HUES48 (cell line): Measurements from ENCODE around the gene DNAH6.

Experiments
- H3K27ac ChIP-seq: one replicate; pipeline ENCODE4 v1.7.0; 2013; ENCODE audit warnings: low read depth, low read length, inconsistent platforms
- H3K27me3 ChIP-seq: 2 replicates; pipeline ENCODE4 v1.6.1; 2013; ENCODE audit warnings: mild to moderate bottlenecking, low read length; ENCODE audit not compliant: control insufficient read depth, insufficient read depth
- H3K36me3 ChIP-seq: 2 replicates; pipeline ENCODE4 v1.6.1; 2013; ENCODE audit warnings: low read length; ENCODE audit not compliant: control insufficient read depth, insufficient read depth
- H3K4me1 ChIP-seq: 2 replicates; pipeline ENCODE4 v1.6.1; 2013; ENCODE audit warnings: mild to moderate bottlenecking, low read length; ENCODE audit not compliant: control insufficient read depth, insufficient read depth
- H3K4me3 ChIP-seq: 2 replicates; pipeline ENCODE4 v1.5.1; 2013; ENCODE audit warnings: mild to moderate bottlenecking, low read depth, low read length
- H3K9ac ChIP-seq: 2 replicates; pipeline ENCODE4 v1.6.1; 2013; ENCODE audit warnings: mild to moderate bottlenecking, low read depth, low read length, moderate library complexity
- H3K9me3 ChIP-seq: 2 replicates; pipeline ENCODE4 v1.6.1; 2013; ENCODE audit warnings: low read length; ENCODE audit not compliant: control insufficient read depth, insufficient read depth

The DNAH6 gene

GRCh38 chr2:84697895-84698294 is 181.6 kb downstream of the DNAH6 start:
- H3K4me1 ChIP-seq, result no peaks in the 10 kb centered on the region
- H3K4me3 ChIP-seq, result no peak overlapping the region
- no peak overlapping the region for H3K27ac ChIP-seq
- no peaks in the 10 kb centered on the region for H3K36me3 ChIP-seq
- no peaks in the 10 kb centered on the region for H3K27me3 ChIP-seq
- no peak overlapping the region for H3K9ac ChIP-seq
- peaks cover 1% of the 10 kb centered on the region for H3K9me3 ChIP-seq

DNA sequence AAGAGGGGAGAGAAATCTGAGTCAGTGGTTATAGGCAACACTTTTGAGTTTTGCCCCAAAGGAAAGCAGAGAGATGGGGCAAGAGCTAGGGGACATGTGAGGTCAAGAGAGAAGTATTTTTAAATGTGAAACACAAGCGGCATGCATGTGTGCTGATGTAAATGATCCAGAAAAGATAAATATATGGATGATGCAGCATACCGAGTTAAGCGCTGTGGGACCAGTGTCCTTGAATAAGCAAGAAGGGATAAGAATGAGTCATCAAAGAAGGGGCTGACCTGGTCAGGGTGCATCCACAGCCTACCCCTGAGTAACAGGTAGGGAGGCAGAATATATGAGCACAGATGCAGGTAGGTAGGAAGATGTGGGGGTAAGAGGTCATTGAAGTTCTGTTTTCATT is 183.7 kb downstream of the DNAH6 start:
- H3K4me1 ChIP-seq, result no peaks in the 10 kb centered on the region
- H3K36me3 ChIP-seq, result no peaks in the 10 kb centered on the region
- H3K9ac ChIP-seq, result no peak overlapping the region
- no peaks in the 10 kb centered on the region for H3K27me3 ChIP-seq
- H3K4me3 ChIP-seq, result no peak overlapping the region
- H3K27ac ChIP-seq, result no peak overlapping the region
- peaks cover 3% of the 10 kb centered on the region for H3K9me3 ChIP-seq

- Histone ChIP-seq H3K4me3 (no peak overlapping the region), H3K9me3 (peaks cover 3% of the 10 kb centered on the region), H3K27me3 (no peaks in the 10 kb centered on the region), H3K27ac (no peak overlapping the region), H3K4me1 (no peaks in the 10 kb centered on the region), H3K36me3 (no peaks in the 10 kb centered on the region), H3K9ac (no peak overlapping the region)
These were observed 185.6 kb downstream of the DNAH6 start for GRCh38 chr2:84701880-84702279.

DNA sequence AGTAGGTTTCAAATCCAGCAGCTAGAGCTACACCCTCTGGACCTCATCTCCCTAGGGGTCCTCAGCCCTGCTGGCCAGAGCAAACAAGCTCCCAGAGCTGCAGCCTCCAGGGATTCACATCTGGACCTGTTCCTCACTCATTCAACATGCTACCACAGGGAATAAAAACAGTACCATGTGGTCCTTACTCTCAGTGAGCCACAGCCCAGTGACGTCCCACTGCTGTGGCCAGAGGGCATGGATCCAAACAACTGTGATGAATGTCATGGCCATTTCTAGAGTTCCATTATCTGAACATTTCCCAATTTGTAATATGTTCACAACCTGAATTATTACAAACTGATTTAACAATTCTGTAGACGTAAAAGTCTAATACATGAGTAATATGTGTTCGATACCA is 186.6 kb downstream of the DNAH6 start:
- no peaks in the 10 kb centered on the region for H3K36me3 ChIP-seq
- H3K9ac ChIP-seq, result no peak overlapping the region
- no peaks in the 10 kb centered on the region for H3K27me3 ChIP-seq
- H3K4me3 ChIP-seq, result no peak overlapping the region
- peaks cover 3% of the 10 kb centered on the region for H3K9me3 ChIP-seq
- H3K4me1 ChIP-seq, result no peaks in the 10 kb centered on the region
- no peak overlapping the region for H3K27ac ChIP-seq

DNA sequence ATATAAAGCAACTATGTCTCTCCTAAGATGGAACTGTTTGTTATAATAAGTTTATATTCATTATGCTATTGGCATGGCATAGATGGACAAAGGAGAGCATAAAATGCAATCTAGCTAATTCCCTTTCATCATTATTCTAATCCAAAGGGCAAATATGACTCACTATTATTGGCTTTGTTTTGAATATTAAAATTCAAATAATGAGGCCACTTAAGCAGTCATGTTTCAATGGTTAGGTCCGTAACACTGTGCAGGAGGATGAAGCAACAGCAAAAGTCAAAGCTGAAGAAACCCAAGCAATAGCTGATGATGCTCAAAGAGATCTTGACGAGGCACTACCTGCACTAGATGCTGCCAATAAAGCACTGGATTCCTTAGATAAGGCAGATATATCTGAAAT is 187.5 kb downstream of the DNAH6 start:
- H3K9ac ChIP-seq, result no peak overlapping the region
- no peaks in the 10 kb centered on the region for H3K4me1 ChIP-seq
- no peaks in the 10 kb centered on the region for H3K36me3 ChIP-seq
- H3K9me3 ChIP-seq, result peaks cover 3% of the 10 kb centered on the region
- no peak overlapping the region for H3K4me3 ChIP-seq
- H3K27me3 ChIP-seq, result no peaks in the 10 kb centered on the region
- no peak overlapping the region for H3K27ac ChIP-seq

- Histone ChIP-seq H3K4me1 (no peaks in the 10 kb centered on the region), H3K27ac (no peak overlapping the region), H3K4me3 (no peak overlapping the region), H3K27me3 (no peaks in the 10 kb centered on the region), H3K36me3 (no peaks in the 10 kb centered on the region), H3K9ac (no peak overlapping the region), H3K9me3 (peaks cover 3% of the 10 kb centered on the region)
These were observed 188.4 kb downstream of the DNAH6 start for GRCh38 chr2:84704505-84705244.

GRCh38 chr2:84705858-84706257 is 189.6 kb downstream of the DNAH6 start:
- Histone ChIP-seq H3K9me3 (peaks cover 3% of the 10 kb centered on the region), H3K4me1 (no peaks in the 10 kb centered on the region), H3K9ac (no peak overlapping the region), H3K4me3 (no peak overlapping the region), H3K27me3 (no peaks in the 10 kb centered on the region), H3K27ac (no peak overlapping the region), H3K36me3 (no peaks in the 10 kb centered on the region)

- Histone ChIP-seq H3K27ac (no peak overlapping the region), H3K36me3 (no peaks in the 10 kb centered on the region), H3K4me1 (no peaks in the 10 kb centered on the region), H3K4me3 (no peak overlapping the region), H3K9ac (no peak overlapping the region), H3K9me3 (no peaks in the 10 kb centered on the region), H3K27me3 (no peaks in the 10 kb centered on the region)
These were observed 192.1 kb downstream of the DNAH6 start for GRCh38 chr2:84708442-84708841.

GRCh38 chr2:84711651-84712050 is 195.4 kb downstream of the DNAH6 start:
- Histone ChIP-seq H3K9ac (no peak overlapping the region), H3K4me1 (no peaks in the 10 kb centered on the region), H3K9me3 (no peaks in the 10 kb centered on the region), H3K27me3 (no peaks in the 10 kb centered on the region), H3K4me3 (no peak overlapping the region), H3K27ac (no peak overlapping the region), H3K36me3 (no peaks in the 10 kb centered on the region)

DNA sequence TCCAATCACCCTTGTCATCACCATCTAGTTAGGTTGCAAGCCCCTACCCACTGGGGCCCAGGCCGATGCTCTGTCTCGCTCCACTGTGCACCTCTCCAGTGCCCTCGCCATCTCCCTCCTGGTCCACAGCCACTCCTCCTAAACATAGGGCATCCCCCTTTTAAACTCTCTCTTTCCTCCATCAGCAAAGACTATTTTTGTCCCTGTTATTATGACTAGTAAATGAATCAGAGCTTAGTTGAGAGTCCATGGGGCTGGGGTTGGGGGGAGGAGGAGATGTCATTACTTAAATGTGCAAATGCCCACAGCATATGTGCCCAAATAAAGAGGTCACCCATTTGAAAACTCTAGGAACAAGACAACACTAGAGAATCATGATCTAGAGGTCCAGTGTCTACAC is 197.1 kb downstream of the DNAH6 start:
- H3K9ac ChIP-seq, result no peak overlapping the region
- H3K36me3 ChIP-seq, result no peaks in the 10 kb centered on the region
- no peak overlapping the region for H3K27ac ChIP-seq
- no peaks in the 10 kb centered on the region for H3K27me3 ChIP-seq
- H3K4me3 ChIP-seq, result no peak overlapping the region
- H3K4me1 ChIP-seq, result no peaks in the 10 kb centered on the region
- H3K9me3 ChIP-seq, result no peaks in the 10 kb centered on the region

DNA sequence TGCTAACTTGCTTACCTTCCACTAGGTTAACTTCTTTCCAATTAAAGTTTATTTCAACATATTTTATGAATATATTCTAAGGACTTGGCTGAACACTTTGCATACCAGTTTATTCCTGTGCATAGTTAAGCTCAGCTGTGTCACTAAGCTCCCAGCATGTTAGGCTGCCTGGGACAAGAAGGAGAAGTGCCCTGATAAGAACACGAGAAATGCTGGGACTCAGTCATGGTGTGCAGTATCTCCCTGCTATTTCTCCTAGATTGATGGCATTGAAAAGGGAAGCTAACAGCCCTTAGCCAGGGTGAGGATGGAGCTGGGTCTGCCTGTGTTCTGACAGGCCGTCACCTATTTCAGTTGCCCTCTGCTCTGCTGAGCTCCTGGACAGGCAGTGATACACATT is 200.3 kb downstream of the DNAH6 start:
- Histone ChIP-seq H3K9me3 (no peaks in the 10 kb centered on the region), H3K36me3 (no peaks in the 10 kb centered on the region), H3K27me3 (no peaks in the 10 kb centered on the region), H3K27ac (no peak overlapping the region), H3K4me3 (no peak overlapping the region), H3K4me1 (no peaks in the 10 kb centered on the region), H3K9ac (no peak overlapping the region)
